ENCODE measurements around the gene SHH.

DNA sequence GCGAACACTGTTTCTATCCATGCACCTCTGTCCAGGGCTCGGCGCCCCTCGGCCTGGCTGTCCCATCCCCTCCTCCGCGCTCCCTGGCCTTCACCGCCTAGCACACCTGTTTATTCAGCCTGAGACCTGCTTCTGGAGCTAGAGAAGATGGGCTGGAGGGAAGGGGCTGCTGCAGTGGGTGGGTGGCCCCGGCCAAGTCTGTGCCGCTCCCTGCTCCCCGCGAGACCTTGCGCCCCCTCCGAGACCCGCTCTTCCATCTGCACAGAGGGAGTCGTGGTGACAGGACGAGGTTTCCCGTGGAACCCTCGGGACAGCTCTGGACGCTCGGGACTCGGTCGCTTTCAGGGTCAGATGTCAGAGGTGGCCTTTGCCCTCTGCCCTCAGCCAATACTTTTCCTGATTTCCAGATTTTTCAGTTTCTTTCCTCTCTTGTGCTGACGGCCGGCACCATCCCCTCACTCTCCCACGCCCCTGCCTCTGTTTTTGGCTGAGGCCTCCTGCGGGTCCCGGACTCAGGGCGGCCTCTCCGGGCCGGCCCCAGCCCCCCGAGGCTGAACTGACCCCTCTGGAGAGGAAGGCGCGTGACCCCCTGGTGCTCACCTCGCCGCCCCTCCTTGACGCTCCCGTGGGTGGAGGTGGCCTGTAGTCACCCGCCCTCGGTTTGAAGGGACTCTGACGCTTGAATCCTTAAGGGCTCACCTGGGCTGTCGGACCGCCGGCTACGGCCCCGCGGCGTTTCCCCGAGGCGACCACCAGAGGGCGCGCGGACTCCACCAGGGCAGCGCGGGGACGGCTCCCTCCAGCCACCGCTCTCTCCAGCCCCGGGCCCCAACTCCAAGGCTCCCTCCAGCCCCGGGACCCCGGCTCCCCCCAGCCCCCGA is 15.6 kb downstream of the SHH start:
- peak; percentile 72 to 94 (median 81) for TF ChIP-seq CTCF (IDR thresholded peaks at IDR 0.05)
- no peak for TF ChIP-seq POLR2A (IDR thresholded peaks at IDR 0.05)
